ENCODE results near the gene LRRC56. TPM values are rescaled to one million over a fixed set of nuclear protein-coding genes. Genes with fewer than 3 reads are reported as not detected.

The LRRC56 gene
- total RNA-seq, 1 experiment from 2014 or later, result 3.4 TPM

- TF ChIP-seq, protein P1, sequence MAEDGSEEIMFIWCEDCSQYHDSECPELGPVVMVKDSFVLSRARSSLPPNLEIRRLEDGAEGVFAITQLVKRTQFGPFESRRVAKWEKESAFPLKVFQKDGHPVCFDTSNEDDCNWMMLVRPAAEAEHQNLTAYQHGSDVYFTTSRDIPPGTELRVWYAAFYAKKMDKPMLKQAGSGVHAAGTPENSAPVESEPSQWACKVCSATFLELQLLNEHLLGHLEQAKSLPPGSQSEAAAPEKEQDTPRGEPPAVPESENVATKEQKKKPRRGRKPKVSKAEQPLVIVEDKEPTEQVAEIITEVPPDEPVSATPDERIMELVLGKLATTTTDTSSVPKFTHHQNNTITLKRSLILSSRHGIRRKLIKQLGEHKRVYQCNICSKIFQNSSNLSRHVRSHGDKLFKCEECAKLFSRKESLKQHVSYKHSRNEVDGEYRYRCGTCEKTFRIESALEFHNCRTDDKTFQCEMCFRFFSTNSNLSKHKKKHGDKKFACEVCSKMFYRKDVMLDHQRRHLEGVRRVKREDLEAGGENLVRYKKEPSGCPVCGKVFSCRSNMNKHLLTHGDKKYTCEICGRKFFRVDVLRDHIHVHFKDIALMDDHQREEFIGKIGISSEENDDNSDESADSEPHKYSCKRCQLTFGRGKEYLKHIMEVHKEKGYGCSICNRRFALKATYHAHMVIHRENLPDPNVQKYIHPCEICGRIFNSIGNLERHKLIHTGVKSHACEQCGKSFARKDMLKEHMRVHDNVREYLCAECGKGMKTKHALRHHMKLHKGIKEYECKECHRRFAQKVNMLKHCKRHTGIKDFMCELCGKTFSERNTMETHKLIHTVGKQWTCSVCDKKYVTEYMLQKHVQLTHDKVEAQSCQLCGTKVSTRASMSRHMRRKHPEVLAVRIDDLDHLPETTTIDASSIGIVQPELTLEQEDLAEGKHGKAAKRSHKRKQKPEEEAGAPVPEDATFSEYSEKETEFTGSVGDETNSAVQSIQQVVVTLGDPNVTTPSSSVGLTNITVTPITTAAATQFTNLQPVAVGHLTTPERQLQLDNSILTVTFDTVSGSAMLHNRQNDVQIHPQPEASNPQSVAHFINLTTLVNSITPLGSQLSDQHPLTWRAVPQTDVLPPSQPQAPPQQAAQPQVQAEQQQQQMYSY (CRISPR knock-in tag; IDR thresholded peaks at IDR 0.05), result no peak
- no peak for TF ChIP-seq HMGA2 (CRISPR knock-in tag; IDR thresholded peaks at IDR 0.05)
Measured at GRCh38 chr11:501001-501682, 36.2 kb upstream of the LRRC56 start (continued).

DNA sequence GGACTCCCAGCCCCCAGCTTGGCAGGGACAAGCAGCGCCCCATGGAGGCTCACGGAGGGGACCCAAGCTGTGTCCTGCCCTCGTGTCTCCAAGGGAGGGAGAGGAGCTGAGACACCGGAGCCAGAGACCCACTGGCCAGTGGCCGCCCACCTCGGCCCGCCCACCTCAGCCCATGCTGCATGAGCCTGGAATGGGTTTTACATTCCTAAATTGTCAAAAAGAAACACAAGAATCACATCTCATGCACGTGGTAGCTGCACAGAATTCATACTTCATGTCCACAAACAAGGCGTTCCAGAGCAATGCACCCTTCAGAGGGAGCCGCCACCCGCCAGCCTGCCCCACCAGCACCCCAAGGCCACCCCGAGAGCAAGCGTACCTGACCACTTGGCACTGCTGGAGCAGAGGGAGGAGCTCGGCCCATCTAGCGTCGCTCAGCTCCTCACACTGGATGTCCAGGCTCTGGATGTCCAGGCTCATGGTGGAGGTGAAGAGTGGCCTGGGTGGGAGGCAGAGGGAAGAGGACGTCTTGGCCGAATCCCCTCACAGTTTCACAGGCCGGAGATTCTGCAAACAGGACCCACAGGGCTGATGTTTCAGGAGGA is 35.5 kb upstream of the LRRC56 start:
- no peak for TF ChIP-seq GRHL2 (CRISPR knock-in tag; IDR thresholded peaks at IDR 0.05; ENCODE audit: insufficient replicate concordance, severe bottlenecking)
- TF ChIP-seq ZNF396 (CRISPR knock-in tag; IDR thresholded peaks at IDR 0.05; ENCODE audit: borderline replicate concordance), result no peak
- TF ChIP-seq ATF3 (CRISPR knock-in tag; conservative IDR thresholded peaks at IDR 0.05), result no peak
- TF ChIP-seq ZNF671 (CRISPR knock-in tag; IDR thresholded peaks at IDR 0.05), result no peak
- TF ChIP-seq OVOL2 (CRISPR knock-in tag; IDR thresholded peaks at IDR 0.05; ENCODE audit: borderline replicate concordance), result no peak
- TF ChIP-seq RELA (CRISPR knock-in tag; IDR thresholded peaks at IDR 0.05; ENCODE audit: borderline replicate concordance), result no peak
- no peak for TF ChIP-seq ZSCAN18 (CRISPR knock-in tag; IDR thresholded peaks at IDR 0.05)
- no peak for TF ChIP-seq MYBL2 (CRISPR knock-in tag; IDR thresholded peaks at IDR 0.05)
- no peak for TF ChIP-seq TEAD1 (CRISPR knock-in tag; IDR thresholded peaks at IDR 0.05)
- TF ChIP-seq ZNF232 (CRISPR knock-in tag; IDR thresholded peaks at IDR 0.05), result no peak
- TF ChIP-seq TEAD4 (CRISPR knock-in tag; IDR thresholded peaks at IDR 0.05), result no peak
- no peak for TF ChIP-seq ZNF219 (CRISPR knock-in tag; IDR thresholded peaks at IDR 0.05; ENCODE audit: borderline replicate concordance)
- TF ChIP-seq SOX15 (CRISPR knock-in tag; IDR thresholded peaks at IDR 0.05), result no peak
- TF ChIP-seq USF2 (CRISPR knock-in tag; IDR thresholded peaks at IDR 0.05), result no peak
- TF ChIP-seq CREM (CRISPR knock-in tag; IDR thresholded peaks at IDR 0.05), result no peak
- TF ChIP-seq FOXP4 (CRISPR knock-in tag; IDR thresholded peaks at IDR 0.05), result no peak
- TF ChIP-seq NFATC4 (CRISPR knock-in tag; IDR thresholded peaks at IDR 0.05), result no peak
- TF ChIP-seq, protein P2, sequence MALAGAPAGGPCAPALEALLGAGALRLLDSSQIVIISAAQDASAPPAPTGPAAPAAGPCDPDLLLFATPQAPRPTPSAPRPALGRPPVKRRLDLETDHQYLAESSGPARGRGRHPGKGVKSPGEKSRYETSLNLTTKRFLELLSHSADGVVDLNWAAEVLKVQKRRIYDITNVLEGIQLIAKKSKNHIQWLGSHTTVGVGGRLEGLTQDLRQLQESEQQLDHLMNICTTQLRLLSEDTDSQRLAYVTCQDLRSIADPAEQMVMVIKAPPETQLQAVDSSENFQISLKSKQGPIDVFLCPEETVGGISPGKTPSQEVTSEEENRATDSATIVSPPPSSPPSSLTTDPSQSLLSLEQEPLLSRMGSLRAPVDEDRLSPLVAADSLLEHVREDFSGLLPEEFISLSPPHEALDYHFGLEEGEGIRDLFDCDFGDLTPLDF (CRISPR knock-in tag; IDR thresholded peaks at IDR 0.05), result no peak
- Mint-ChIP-seq H3K27me3 (ENCODE audit: low read depth) (peaks cover 2% of the 10 kb centered on the region; the same call in 1 of the 2 replicates), H3K4me3 (no peak overlapping the region), H3K4me1 (peaks cover 10% of the 10 kb centered on the region), H3K36me3 (peaks cover 37% of the 10 kb centered on the region), H3K27ac (no peak overlapping the region), H3K9me3 (peaks cover 12% of the 10 kb centered on the region)
- DNase-seq (ENCODE audit: low spot score), result no peak
- ChIA-PET POLR2A (no interaction called here), CTCF (no interaction called here)
- ATAC-seq, result no peak
